Liver (tissue), 9 donors: Measurements from ENCODE around the gene KRTAP12-4. TPM values are rescaled to one million over a fixed set of nuclear protein-coding genes. Genes with fewer than 3 reads are reported as not detected.

Experiments used
- DNase-seq: peaks from one replicate; pipeline ENCODE4 v3.0.0-alpha.2; 2017; ENCODE audit warnings: low spot score
- H3K27ac ChIP-seq, 2 donors: one replicate each; pipeline ENCODE4 v1.7.0; 2013; ENCODE audit warnings: inconsistent platforms in 2 of 2, low read length in 2 of 2, control low read depth in 1 of 2, low read depth in 1 of 2, mild to moderate bottlenecking in 1 of 2
- H3K27me3 ChIP-seq, 4 donors: one replicate each; pipeline versions ENCODE4 v1.6.1 to v1.7.0; 2013; ENCODE audit warnings: low read length in 3 of 4, inconsistent platforms in 1 of 4, mild to moderate bottlenecking in 1 of 4, moderate library complexity in 1 of 4; ENCODE audit not compliant: control insufficient read depth in 4 of 4, insufficient read depth in 4 of 4
- H3K36me3 ChIP-seq, 4 donors: one replicate each; pipeline versions ENCODE4 v1.6.1 to v1.7.0; 2013; ENCODE audit warnings: low read length in 3 of 4, mild to moderate bottlenecking in 3 of 4, low read depth in 1 of 4, moderate library complexity in 1 of 4; ENCODE audit not compliant: control insufficient read depth in 4 of 4, insufficient read depth in 3 of 4
- H3K4me1 ChIP-seq, 4 donors: one replicate each; pipeline versions ENCODE4 v1.6.1 to v1.7.0; 2013; ENCODE audit warnings: low read length in 3 of 4, mild to moderate bottlenecking in 3 of 4, moderate library complexity in 1 of 4; ENCODE audit not compliant: control insufficient read depth in 4 of 4, insufficient read depth in 4 of 4
- H3K4me3 ChIP-seq, 3 donors: one replicate each; pipeline versions ENCODE4 v1.6.1 to v1.7.0; 2013; ENCODE audit warnings: low read length in 3 of 3, control low read depth in 1 of 3, low read depth in 1 of 3, mild to moderate bottlenecking in 1 of 3
- H3K9ac ChIP-seq, 2 donors: one replicate each; pipeline ENCODE4 v1.7.0; 2013; ENCODE audit warnings: low read length in 2 of 2, mild to moderate bottlenecking in 2 of 2, moderate library complexity in 2 of 2, control low read depth in 1 of 2, low read depth in 1 of 2
- H3K9me3 ChIP-seq, 4 donors: one replicate each; pipeline versions ENCODE4 v1.6.1 to v1.7.0; 2013; ENCODE audit warnings: low read length in 3 of 4; ENCODE audit not compliant: control insufficient read depth in 4 of 4
- ATF3 ChIP-seq: IDR thresholded peaks from 2 replicates; pipeline ENCODE4 v1.6.1; 2016; ENCODE audit warnings: antibody characterized with exemption
- EGR1 ChIP-seq, 2 donors: IDR thresholded peaks; 2 replicates each; pipeline ENCODE4 v1.6.1; 2016 to 2018; ENCODE audit warnings: antibody characterized with exemption in 2 of 2, low read depth in 2 of 2
- FOXA1 ChIP-seq: IDR thresholded peaks from 2 replicates; pipeline ENCODE4 v1.6.1; 2016; ENCODE audit warnings: antibody characterized with exemption
- FOXA2 ChIP-seq: IDR thresholded peaks from 2 replicates; pipeline ENCODE4 v1.6.1; 2016; ENCODE audit warnings: antibody characterized with exemption
- GABPA ChIP-seq, 2 donors: IDR thresholded peaks in 1 of 2; conservative IDR thresholded peaks in 1 of 2; 2 replicates each; pipeline ENCODE4 v1.6.1; 2016; ENCODE audit warnings: antibody characterized with exemption in 2 of 2, mild to moderate bottlenecking in 1 of 2, moderate library complexity in 1 of 2
- HNF4A ChIP-seq, 2 donors: conservative IDR thresholded peaks; 2 replicates each; pipeline ENCODE4 v1.6.1; 2016; ENCODE audit warnings: antibody characterized with exemption in 2 of 2, mild to moderate bottlenecking in 2 of 2
- HNF4G ChIP-seq: IDR thresholded peaks from 2 replicates; pipeline ENCODE4 v1.6.1; 2016; ENCODE audit warnings: antibody characterized with exemption
- JUND ChIP-seq, 2 donors: IDR thresholded peaks; 2 replicates each; pipeline ENCODE4 v1.6.1; 2016; ENCODE audit warnings: antibody characterized with exemption in 2 of 2
- MAX ChIP-seq: IDR thresholded peaks from 2 replicates; pipeline ENCODE4 v1.6.1; 2016; ENCODE audit warnings: antibody characterized with exemption
- NR2F2 ChIP-seq: IDR thresholded peaks from 2 replicates; pipeline ENCODE4 v1.6.1; 2016; ENCODE audit warnings: antibody characterized with exemption
- RAD21 ChIP-seq, 2 donors: IDR thresholded peaks; 2 replicates each; pipeline ENCODE4 v1.6.1; 2016; ENCODE audit warnings: antibody characterized with exemption in 2 of 2, mild to moderate bottlenecking in 2 of 2
- RXRA ChIP-seq, 2 donors: IDR thresholded peaks; 2 replicates each; pipeline ENCODE4 v1.6.1; 2017 to 2018; ENCODE audit warnings: antibody characterized with exemption in 2 of 2, mild to moderate bottlenecking in 1 of 2
- SP1 ChIP-seq: IDR thresholded peaks from 2 replicates; pipeline ENCODE4 v1.6.1; 2018; ENCODE audit warnings: antibody characterized with exemption, mild to moderate bottlenecking
- TAF1 ChIP-seq: conservative IDR thresholded peaks from 2 replicates; pipeline ENCODE4 v1.6.1; 2016; ENCODE audit warnings: antibody characterized with exemption, mild to moderate bottlenecking
- WGBS: extraction: QIAGEN DNeasy Blood & Tissue Kit; methylation state at CpG from one replicate; pipeline ENCODE4 v1.1.7; 2013; 5-methylcytosine and 5-hydroxymethylcytosine counted together
- polyA plus RNA-seq, 2 donors: library from polyadenylated mRNA; stranded (reverse) in 1 of 2; unstranded in 1 of 2; fragments of 200-250 nt in 1 of 2; fragments of >200 nt in 1 of 2; fragmentation: Nextera tagmentation in 1 of 2; extraction: Ambion mirVana in 1 of 2; gene quantifications; one replicate each; pipeline versions ENCODE4 v1.2.1 to v1.2.3, GENCODE V29; 2013 to 2015
- total RNA-seq, 2 donors: library from RNA; depleted of rRNA; stranded (reverse); fragments of >200 nt; gene quantifications; one replicate each; pipeline ENCODE4 v1.2.3, GENCODE V29; 2014
- donor health status: healthy.
- donor health status: healthy.
- donor health status: healthy.
- donor health status: healthy.
- donor health status: healthy.

KRTAP12-4 gene
- total and polyA plus RNA-seq, 4 donors, result not detected

GRCh38 chr21:44644878-44645277, 9.6 kb downstream of the KRTAP12-4 start:
- Histone ChIP-seq H3K36me3 (no peaks in the 10 kb centered on the region), H3K27ac (no peak overlapping the region), H3K9ac (no peak overlapping the region), H3K27me3 (no peaks in the 10 kb centered on the region), H3K4me1 (no peaks in the 10 kb centered on the region), H3K9me3 (peaks cover 0 to 11% (median 4%) of the 10 kb centered on the region in 4 donors), H3K4me3 (no peak overlapping the region)
- no peak for DNase-seq
- WGBS, result 42% methylated on average over 2 of the region's 2 CpGs
- TF ChIP-seq ATF3 (no peak), FOXA1 (no peak), RXRA (IDR thresholded peaks at IDR 0.05) (no peak), NR2F2 (no peak), GABPA (IDR thresholded peaks at IDR 0.05 in 1 of 2, conservative IDR thresholded peaks at IDR 0.05 in 1 of 2) (no peak), SP1 (no peak)

- no peak for DNase-seq
- H3K9ac ChIP-seq, result no peak overlapping the region
- H3K4me3 ChIP-seq, result no peak overlapping the region
- no peaks in the 10 kb centered on the region for H3K36me3 ChIP-seq
- no peak overlapping the region for H3K27ac ChIP-seq
- H3K27me3 ChIP-seq, result no peaks in the 10 kb centered on the region
- H3K4me1 ChIP-seq, result no peaks in the 10 kb centered on the region
- 64% methylated on average over 14 of the region's 14 CpGs for WGBS
- H3K9me3 ChIP-seq, result peaks cover 0 to 11% (median 4%) of the 10 kb centered on the region in 4 donors
- TF ChIP-seq ATF3 (no peak), JUND (IDR thresholded peaks at IDR 0.05) (no peak), RXRA (IDR thresholded peaks at IDR 0.05) (no peak), EGR1 (IDR thresholded peaks at IDR 0.05; ENCODE audit: low read depth in 2 of 2) (no peak), RAD21 (IDR thresholded peaks at IDR 0.05) (no peak), FOXA1 (no peak), MAX (no peak), HNF4A (conservative IDR thresholded peaks at IDR 0.05) (no peak), FOXA2 (no peak)
These were observed 10.6 kb downstream of the KRTAP12-4 start for GRCh38 chr21:44643741-44644310.

GRCh38 chr21:44640761-44641160, 13.7 kb downstream of the KRTAP12-4 start:
- H3K27me3 ChIP-seq, result peaks cover 0 to 3% (median 0%) of the 10 kb centered on the region in 4 donors
- 84% methylated on average over 5 of the region's 5 CpGs for WGBS

More at GRCh38 chr21:44640761-44641160, 13.7 kb downstream of the KRTAP12-4 start:
- no peaks in the 10 kb centered on the region for H3K36me3 ChIP-seq
- H3K4me1 ChIP-seq, result no peaks in the 10 kb centered on the region
- no peak for TF ChIP-seq RXRA (IDR thresholded peaks at IDR 0.05)
- no peak for TF ChIP-seq ATF3
- no peak for TF ChIP-seq FOXA1
- TF ChIP-seq RAD21 (IDR thresholded peaks at IDR 0.05), result no peak
- no peak for TF ChIP-seq MAX
- TF ChIP-seq FOXA2, result no peak
- no peak for TF ChIP-seq HNF4G
- no peak for TF ChIP-seq TAF1
- TF ChIP-seq JUND (IDR thresholded peaks at IDR 0.05), result no peak
- no peak for TF ChIP-seq EGR1 (IDR thresholded peaks at IDR 0.05; ENCODE audit: low read depth in 2 of 2)
- TF ChIP-seq NR2F2, result no peak
- no peak overlapping the region for H3K27ac ChIP-seq
- no peak overlapping the region for H3K9ac ChIP-seq
- no peak for DNase-seq
- H3K4me3 ChIP-seq, result no peak overlapping the region
- peaks cover 0 to 11% (median 4%) of the 10 kb centered on the region in 4 donors for H3K9me3 ChIP-seq
